ENCODE results near the gene PARVA.

- TF ChIP-seq EZH2phosphoT487 (IDR thresholded peaks at IDR 0.05; ENCODE audit: borderline replicate concordance, low read length) (no peak), CTCF (IDR thresholded peaks at IDR 0.05; ENCODE audit: low read depth, low read length, poor library complexity, severe bottlenecking) (no peak)
Observed at GRCh38 chr11:12526789-12527188, 149.4 kb downstream of the PARVA start.
